ENCODE data around the gene CETN2.
A peak's percentile ranks its signal among the peaks of the same experiment; 100 is the strongest.
"Not testable (repeated sequence)": the region's sequence is repeated elsewhere in the genome, so short reads cannot be mapped to it uniquely, and the experiment has no call there.

CETN2 gene

GRCh38 chrX:152831391-152831790 is 834 bp upstream of the CETN2 start:
- no peak for DNase-seq

- DNase-seq: no peak
These were observed 5.6 kb downstream of the CETN2 start for GRCh38 chrX:152824841-152825374.

GRCh38 chrX:152823657-152824056 is 6.9 kb downstream of the CETN2 start:
- no peak for DNase-seq

GRCh38 chrX:152822383-152823086 is 8.0 kb downstream of the CETN2 start:
- no peak for DNase-seq

- peak; percentile 45 for DNase-seq
These were observed 9.3 kb downstream of the CETN2 start for GRCh38 chrX:152821145-152821765.

- no peak for DNase-seq
These were observed 10.8 kb downstream of the CETN2 start for GRCh38 chrX:152819732-152820131.

GRCh38 chrX:152819266-152819665 is 11.3 kb downstream of the CETN2 start:
- DNase-seq: no peak

- DNase-seq: no peak
These were observed 12.2 kb downstream of the CETN2 start for GRCh38 chrX:152818356-152818755.

- DNase-seq: peak; percentile 37
These were observed 13.3 kb downstream of the CETN2 start for GRCh38 chrX:152817078-152817764.

GRCh38 chrX:152814048-152814447 is 16.5 kb downstream of the CETN2 start:
- DNase-seq: no peak

- DNase-seq: no peak
These were observed 17.4 kb downstream of the CETN2 start for GRCh38 chrX:152813206-152813605.

GRCh38 chrX:152810403-152810802 is 20.2 kb downstream of the CETN2 start:
- peak; percentile 1 for DNase-seq

GRCh38 chrX:152806035-152806434 is 24.5 kb downstream of the CETN2 start:
- DNase-seq: no peak

- no peak for DNase-seq
These were observed 31.6 kb downstream of the CETN2 start for GRCh38 chrX:152798945-152799344.

- not testable (repeated sequence) for DNase-seq
These were observed 43.5 kb downstream of the CETN2 start for GRCh38 chrX:152787062-152787461.
